Loucy (cell line): ENCODE data around the gene NEK6.

ENCODE experiments used
- H2AFZ ChIP-seq: fragments of 200-600 bp; sonication (generic); 2 replicates; pipeline ENCODE4 v1.6.0; 2016; ENCODE audit warnings: antibody characterized with exemption, mild to moderate bottlenecking, low read length, moderate library complexity
- H3F3A ChIP-seq: fragments of 200-600 bp; 2 replicates; pipeline ENCODE4 v1.6.0; 2016; ENCODE audit warnings: antibody characterized with exemption, low read depth, mild to moderate bottlenecking
- H3K27me3 ChIP-seq: fragments of 200-600 bp; sonication (generic); 2 replicates; pipeline ENCODE4 v1.6.1; 2014; ENCODE audit warnings: low read length, mild to moderate bottlenecking; ENCODE audit not compliant: insufficient read depth, poor library complexity, severe bottlenecking
- H3K36me3 ChIP-seq: fragments of 200-600 bp; sonication (generic); 2 replicates; pipeline ENCODE4 v1.6.1; 2016; ENCODE audit warnings: low read length; ENCODE audit not compliant: insufficient read depth
- H3K4me1 ChIP-seq: fragments of 200-600 bp; sonication (generic); 2 replicates; pipeline ENCODE4 v1.5.1; 2014; ENCODE audit warnings: low read length, mild to moderate bottlenecking; ENCODE audit not compliant: insufficient read depth, poor library complexity, severe bottlenecking
- H3K4me2 ChIP-seq: fragments of 200-600 bp; sonication (generic); 2 replicates; pipeline ENCODE4 v1.6.0; 2014; ENCODE audit warnings: antibody characterized with exemption, low read length, low read depth, mild to moderate bottlenecking; ENCODE audit not compliant: poor library complexity, severe bottlenecking
- H3K4me3 ChIP-seq: fragments of 200-600 bp; sonication (generic); 2 replicates; pipeline ENCODE4 v1.5.1; 2014; ENCODE audit warnings: low read length, mild to moderate bottlenecking, mixed read lengths; ENCODE audit not compliant: poor library complexity, severe bottlenecking
- H3K79me2 ChIP-seq: fragments of 200-600 bp; sonication (generic); 2 replicates; pipeline ENCODE4 v1.6.1; 2014; ENCODE audit warnings: low read length; ENCODE audit not compliant: insufficient read depth
- H3K9ac ChIP-seq: fragments of 200-600 bp; sonication (generic); 2 replicates; pipeline ENCODE4 v1.6.0; 2014; ENCODE audit warnings: mild to moderate bottlenecking, low read depth, low read length, moderate library complexity; ENCODE audit not compliant: poor library complexity, severe bottlenecking
- H3K9me2 ChIP-seq: fragments of 200-600 bp; sonication (generic); replicated peaks from 2 replicates; pipeline ENCODE4 v1.6.1; 2016; ENCODE audit warnings: low read depth, low read length, mixed read lengths
- H3K9me3 ChIP-seq: fragments of 200-600 bp; sonication (generic); 2 replicates; pipeline ENCODE4 v1.6.1; 2014; ENCODE audit warnings: mild to moderate bottlenecking, antibody characterized with exemption, low read length, low read depth; ENCODE audit not compliant: insufficient read depth
- H4K20me1 ChIP-seq: fragments of 200-600 bp; sonication (generic); 2 replicates; pipeline ENCODE4 v1.6.0; 2014; ENCODE audit warnings: antibody characterized with exemption, low read length, mild to moderate bottlenecking; ENCODE audit not compliant: insufficient read depth, poor library complexity, severe bottlenecking
- EZH2phosphoT487 ChIP-seq: fragments of 200-600 bp; IDR thresholded peaks from 2 replicates; pipeline ENCODE4 v1.6.1; 2018; ENCODE audit warnings: antibody characterized with exemption, mild to moderate bottlenecking, moderate library complexity, borderline replicate concordance
- TF ChIP-seq, protein P1 (sequence below): fragments of 200-600 bp; sonication (generic); conservative IDR thresholded peaks from 2 replicates; pipeline ENCODE4 v1.5.1; 2014; ENCODE audit warnings: mild to moderate bottlenecking, antibody characterized with exemption, low read length

Gene NEK6

GRCh38 chr9:124326378-124326777 is 68.6 kb downstream of the NEK6 start:
- H3K9me2 ChIP-seq, result no peaks in the 10 kb centered on the region
- no peaks in the 10 kb centered on the region for H3K9me3 ChIP-seq
- no peak overlapping the region for H3K4me2 ChIP-seq
- H3K27me3 ChIP-seq, result no peaks in the 10 kb centered on the region
- no peaks in the 10 kb centered on the region for H4K20me1 ChIP-seq
- peaks cover 23% of the 10 kb centered on the region for H3K4me1 ChIP-seq
- no peak overlapping the region for H3K9ac ChIP-seq
- no peaks in the 10 kb centered on the region for H3K79me2 ChIP-seq
- H2AFZ ChIP-seq, result no peak overlapping the region
- H3K4me3 ChIP-seq, result no peak overlapping the region
- TF ChIP-seq EZH2phosphoT487, result no peak
- TF ChIP-seq, protein P1, sequence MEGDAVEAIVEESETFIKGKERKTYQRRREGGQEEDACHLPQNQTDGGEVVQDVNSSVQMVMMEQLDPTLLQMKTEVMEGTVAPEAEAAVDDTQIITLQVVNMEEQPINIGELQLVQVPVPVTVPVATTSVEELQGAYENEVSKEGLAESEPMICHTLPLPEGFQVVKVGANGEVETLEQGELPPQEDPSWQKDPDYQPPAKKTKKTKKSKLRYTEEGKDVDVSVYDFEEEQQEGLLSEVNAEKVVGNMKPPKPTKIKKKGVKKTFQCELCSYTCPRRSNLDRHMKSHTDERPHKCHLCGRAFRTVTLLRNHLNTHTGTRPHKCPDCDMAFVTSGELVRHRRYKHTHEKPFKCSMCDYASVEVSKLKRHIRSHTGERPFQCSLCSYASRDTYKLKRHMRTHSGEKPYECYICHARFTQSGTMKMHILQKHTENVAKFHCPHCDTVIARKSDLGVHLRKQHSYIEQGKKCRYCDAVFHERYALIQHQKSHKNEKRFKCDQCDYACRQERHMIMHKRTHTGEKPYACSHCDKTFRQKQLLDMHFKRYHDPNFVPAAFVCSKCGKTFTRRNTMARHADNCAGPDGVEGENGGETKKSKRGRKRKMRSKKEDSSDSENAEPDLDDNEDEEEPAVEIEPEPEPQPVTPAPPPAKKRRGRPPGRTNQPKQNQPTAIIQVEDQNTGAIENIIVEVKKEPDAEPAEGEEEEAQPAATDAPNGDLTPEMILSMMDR, result no peak
- H3K36me3 ChIP-seq, result no peaks in the 10 kb centered on the region
- no peaks in the 10 kb centered on the region for H3F3A ChIP-seq

DNA sequence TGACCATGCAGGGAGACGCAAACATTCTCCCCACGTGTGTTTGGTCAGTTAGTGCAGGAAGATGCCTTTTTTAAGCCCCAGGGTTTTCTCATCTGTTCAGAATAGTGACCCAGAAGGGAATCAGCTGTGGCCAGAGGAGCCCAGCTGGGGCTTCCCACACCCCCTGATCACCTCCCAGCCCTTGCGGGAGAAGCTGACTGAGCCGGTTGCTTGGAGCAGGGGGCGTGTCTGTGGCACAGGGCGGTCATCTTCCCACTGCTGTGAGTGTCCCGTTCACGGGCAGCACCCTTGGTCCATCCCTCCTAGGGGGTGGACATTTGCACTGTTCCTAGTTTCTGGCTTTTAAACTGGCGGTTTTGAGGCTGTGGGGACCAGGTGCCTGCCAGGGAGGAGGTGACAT is 69.7 kb downstream of the NEK6 start:
- no peaks in the 10 kb centered on the region for H3K27me3 ChIP-seq
- H3K9me3 ChIP-seq, result no peaks in the 10 kb centered on the region
- H3K4me1 ChIP-seq, result peaks cover 13% of the 10 kb centered on the region
- no peak overlapping the region for H2AFZ ChIP-seq
- H4K20me1 ChIP-seq, result no peaks in the 10 kb centered on the region
- H3K9me2 ChIP-seq, result no peaks in the 10 kb centered on the region
- H3K79me2 ChIP-seq, result no peaks in the 10 kb centered on the region
- no peak overlapping the region for H3K4me2 ChIP-seq
- H3K9ac ChIP-seq, result no peak overlapping the region
- H3K36me3 ChIP-seq, result no peaks in the 10 kb centered on the region
- no peaks in the 10 kb centered on the region for H3F3A ChIP-seq
- H3K4me3 ChIP-seq, result no peak overlapping the region
- no peak for TF ChIP-seq EZH2phosphoT487
- TF ChIP-seq, protein P1, result no peak

DNA sequence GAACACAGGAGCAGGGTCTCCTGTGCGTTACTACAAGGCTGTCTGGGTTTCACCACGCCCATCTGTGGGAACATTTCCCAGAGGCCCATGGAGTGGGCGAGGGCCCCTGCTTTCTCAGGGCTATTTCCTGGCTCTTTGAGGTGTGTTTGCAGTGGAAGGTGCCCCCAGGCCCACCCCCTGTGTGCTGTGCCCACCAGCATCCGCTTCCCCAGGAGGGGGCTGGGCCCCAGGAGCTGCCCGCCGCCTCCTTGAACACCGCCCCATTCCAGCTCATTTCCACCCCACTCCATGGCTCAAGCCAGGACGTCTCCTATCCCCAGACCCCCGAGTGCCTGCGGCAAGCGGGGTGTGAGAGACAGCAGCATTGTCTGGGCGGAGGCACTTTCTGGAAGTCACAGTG is 70.5 kb downstream of the NEK6 start:
- Histone ChIP-seq H4K20me1 (no peaks in the 10 kb centered on the region), H3K79me2 (no peaks in the 10 kb centered on the region), H3K9ac (no peak overlapping the region), H3K9me3 (no peaks in the 10 kb centered on the region), H3F3A (no peaks in the 10 kb centered on the region), H3K9me2 (no peaks in the 10 kb centered on the region), H3K27me3 (no peaks in the 10 kb centered on the region), H3K36me3 (no peaks in the 10 kb centered on the region), H3K4me1 (peaks cover 5% of the 10 kb centered on the region), H3K4me3 (no peak overlapping the region), H2AFZ (no peak overlapping the region), H3K4me2 (no peak overlapping the region)
- TF ChIP-seq, protein P1, result no peak
- TF ChIP-seq EZH2phosphoT487, result no peak
